ENCODE measurements around the gene ELAVL1.

The ELAVL1 gene

GRCh38 chr19:7983995-7984837 is 21.2 kb downstream of the ELAVL1 start:
- DNase-seq: no peak

- DNase-seq: no peak
Observed at GRCh38 chr19:7983286-7983950, 22.0 kb downstream of the ELAVL1 start.

GRCh38 chr19:7982651-7983099 is 22.8 kb downstream of the ELAVL1 start:
- DNase-seq: no peak

GRCh38 chr19:7982103-7982502 is 23.3 kb downstream of the ELAVL1 start:
- DNase-seq: no peak

GRCh38 chr19:7981661-7982060 is 23.8 kb downstream of the ELAVL1 start:
- DNase-seq: no peak

GRCh38 chr19:7981199-7981598 is 24.2 kb downstream of the ELAVL1 start:
- DNase-seq: no peak

- no peak for DNase-seq
Observed at GRCh38 chr19:7980635-7981121, 24.8 kb downstream of the ELAVL1 start.

GRCh38 chr19:7980168-7980567 is 25.3 kb downstream of the ELAVL1 start:
- no peak for DNase-seq

GRCh38 chr19:7979559-7979958 is 25.9 kb downstream of the ELAVL1 start:
- DNase-seq: no peak

GRCh38 chr19:7979011-7979410 is 26.4 kb downstream of the ELAVL1 start:
- no peak for DNase-seq

- DNase-seq: no peak
Observed at GRCh38 chr19:7978179-7978825, 27.1 kb downstream of the ELAVL1 start.

- no peak for DNase-seq
Observed at GRCh38 chr19:7977723-7978040, 27.8 kb downstream of the ELAVL1 start.

GRCh38 chr19:7977021-7977722 is 28.3 kb downstream of the ELAVL1 start:
- no peak for DNase-seq

- no peak for DNase-seq
Observed at GRCh38 chr19:7976461-7976860, 29.0 kb downstream of the ELAVL1 start.

- peak; percentile 2 to 60 for DNase-seq
Observed at GRCh38 chr19:7975037-7975436, 30.4 kb downstream of the ELAVL1 start.

GRCh38 chr19:7973883-7974282 is 31.6 kb downstream of the ELAVL1 start:
- DNase-seq: peak; percentile 41 to 50

GRCh38 chr19:7971553-7972520 is 33.6 kb downstream of the ELAVL1 start:
- no peak for DNase-seq

- DNase-seq: peak in 1 of 2 donors; percentile 3
Observed at GRCh38 chr19:7970716-7971448, 34.6 kb downstream of the ELAVL1 start.

- no peak for DNase-seq
Observed at GRCh38 chr19:7969555-7969939, 35.9 kb downstream of the ELAVL1 start.

- DNase-seq: no peak
Observed at GRCh38 chr19:7968796-7969554, 36.5 kb downstream of the ELAVL1 start.
